H1 (cell line): ENCODE data around the gene RNF145. TPM values are rescaled to one million over a fixed set of nuclear protein-coding genes. Genes with fewer than 3 reads are reported as not detected.

ENCODE experiments used
- CTCF ChIA-PET: fragments of 300-600 bp; sonication (Branson Sonifier 250); formaldehyde crosslinking; loops from one replicate; lab custom pipeline; 2021; ENCODE audit not compliant: partially characterized antibody; lab: Charles Lee
- POLR2A ChIA-PET: fragments of 300-600 bp; sonication (Branson Sonifier 250); formaldehyde crosslinking; loops from one replicate; lab custom pipeline; 2021; ENCODE audit warnings: inconsistent platforms; ENCODE audit not compliant: partially characterized antibody; lab: Charles Lee
- DNase-seq, 2 experiments: peaks; one replicate each; pipeline versions ENCODE4 v3.0.0 to v3.0.0-alpha.2; 2010 to 2022; ENCODE audit warnings: low spot score in 2 of 2, low read depth in 1 of 2, mixed read lengths in 1 of 2
- FAIRE-seq: peaks from 2 replicates; lab custom pipeline; 2011; peaks lifted over from hg19 to GRCh38; lab: Jason Lieb, UNC
- H2AFZ ChIP-seq: 2 replicates; pipeline ENCODE4 v1.8.1; 2012; ENCODE audit warnings: low read length, inconsistent platforms
- H2AK5ac ChIP-seq: 2 replicates; pipeline ENCODE4 v1.6.1; 2013; ENCODE audit warnings: low read depth, low read length
- H2BK120ac ChIP-seq: replicated peaks from 2 replicates; pipeline ENCODE3; 2013; ENCODE audit warnings: low read depth, low read length, inconsistent platforms
- H2BK12ac ChIP-seq: 2 replicates; pipeline ENCODE4 v1.6.1; 2013; ENCODE audit warnings: low read depth, low read length
- H2BK15ac ChIP-seq: 2 replicates; pipeline ENCODE4 v1.6.1; 2013; ENCODE audit warnings: low read length
- H2BK20ac ChIP-seq: 2 replicates; pipeline ENCODE4 v1.6.1; 2013; ENCODE audit warnings: low read length
- H2BK5ac ChIP-seq: 2 replicates; pipeline ENCODE4 v1.6.1; 2013; ENCODE audit warnings: low read depth, low read length
- H3K14ac ChIP-seq: 2 replicates; pipeline ENCODE4 v1.6.1; 2013; ENCODE audit warnings: inconsistent platforms; ENCODE audit not compliant: insufficient read length
- H3K18ac ChIP-seq: 2 replicates; pipeline ENCODE4 v1.6.1; 2013; ENCODE audit warnings: low read length; ENCODE audit errors: extremely low read depth
- H3K23ac ChIP-seq: 2 replicates; pipeline ENCODE4 v1.6.1; 2013; ENCODE audit warnings: inconsistent platforms; ENCODE audit not compliant: insufficient read length
- H3K23me2 ChIP-seq: 2 replicates; pipeline ENCODE4 v1.6.1; 2013; ENCODE audit warnings: low read depth, low read length
- H3K27ac ChIP-seq: 2 replicates; pipeline ENCODE4 v1.6.1; 2011; ENCODE audit warnings: low read depth, low read length, inconsistent platforms
- H3K27me3 ChIP-seq, 4 experiments: replicated peaks in 1 of 4; 1 replicate in 1 of 4; 2 replicates in 3 of 4; pipeline versions ENCODE4 v1.6.1 to v1.8.1; 2011 to 2013; ENCODE audit warnings: low read length in 3 of 4, mild to moderate bottlenecking in 3 of 4, inconsistent platforms in 2 of 4, mixed read lengths in 2 of 4, moderate library complexity in 1 of 4; ENCODE audit not compliant: control insufficient read depth in 3 of 4, insufficient read depth in 3 of 4; ENCODE audit errors: extremely low read depth in 1 of 4
- H3K36me3 ChIP-seq, 4 experiments: 2 replicates each; pipeline versions ENCODE4 v1.6.1 to v1.8.1; 2011 to 2013; ENCODE audit warnings: mild to moderate bottlenecking in 4 of 4, low read length in 3 of 4, moderate library complexity in 2 of 4, control low read depth in 1 of 4, inconsistent platforms in 1 of 4; ENCODE audit not compliant: insufficient read depth in 4 of 4, control insufficient read depth in 2 of 4
- H3K4ac ChIP-seq: replicated peaks from 2 replicates; pipeline ENCODE3; 2013; ENCODE audit warnings: low read length, low read depth, mixed read lengths, inconsistent platforms; ENCODE audit not compliant: insufficient read length
- H3K4me1 ChIP-seq, 4 experiments: replicated peaks in 1 of 4; 1 replicate in 1 of 4; 2 replicates in 3 of 4; pipeline versions ENCODE4 v1.6.1 to v1.8.1; 2011 to 2013; ENCODE audit warnings: low read length in 3 of 4, inconsistent platforms in 2 of 4, mixed read lengths in 1 of 4; ENCODE audit not compliant: insufficient read depth in 4 of 4, control insufficient read depth in 3 of 4
- H3K4me2 ChIP-seq, 2 experiments: 2 replicates each; pipeline versions ENCODE4 v1.6.1 to v1.8.1; 2011 to 2013; ENCODE audit warnings: low read depth in 2 of 2, low read length in 2 of 2, control low read depth in 1 of 2, inconsistent platforms in 1 of 2, mild to moderate bottlenecking in 1 of 2; ENCODE audit not compliant: insufficient read depth in 1 of 2
- H3K4me3 ChIP-seq, 4 experiments: fragments of 200-600, 300-600 bp in 1 of 4; sonication (generic), shearing (Covaris generic), sonication (Bioruptor Twin) in 1 of 4; 2 replicates each; pipeline versions ENCODE4 v1.5.1 to v1.8.1; 2011 to 2016; ENCODE audit warnings: low read length in 4 of 4, low read depth in 3 of 4, control low read depth in 2 of 4, inconsistent platforms in 2 of 4, mild to moderate bottlenecking in 2 of 4, mixed read lengths in 1 of 4, moderate library complexity in 1 of 4; ENCODE audit not compliant: insufficient read depth in 2 of 4; ENCODE audit errors: extremely low read depth in 1 of 4
- H3K56ac ChIP-seq: replicated peaks from 2 replicates; pipeline ENCODE3; 2013; ENCODE audit warnings: low read depth, mild to moderate bottlenecking, mixed read lengths, low read length, inconsistent platforms; ENCODE audit not compliant: insufficient read length
- H3K79me1 ChIP-seq: 2 replicates; pipeline ENCODE4 v1.6.1; 2013; ENCODE audit warnings: low read depth, low read length, control low read depth
- H3K79me2 ChIP-seq, 2 experiments: 2 replicates each; pipeline versions ENCODE4 v1.6.1 to v1.8.1; 2012 to 2013; ENCODE audit warnings: low read length in 2 of 2, mild to moderate bottlenecking in 2 of 2, inconsistent platforms in 1 of 2; ENCODE audit not compliant: insufficient read depth in 2 of 2, control insufficient read depth in 1 of 2
- H3K9ac ChIP-seq, 4 experiments: replicated peaks in 1 of 4; 1 replicate in 1 of 4; 2 replicates in 3 of 4; pipeline versions ENCODE4 v1.6.1 to v1.8.1; 2011 to 2013; ENCODE audit warnings: low read depth in 3 of 4, low read length in 3 of 4, control low read depth in 2 of 4, mild to moderate bottlenecking in 2 of 4, moderate library complexity in 2 of 4, inconsistent platforms in 1 of 4; ENCODE audit errors: extremely low read depth in 1 of 4
- H3K9me3 ChIP-seq, 2 experiments: 2 replicates each; pipeline versions ENCODE4 v1.6.1 to v1.8.1; 2012 to 2013; ENCODE audit warnings: mild to moderate bottlenecking in 2 of 2, moderate library complexity in 2 of 2, control low read depth in 1 of 2, inconsistent platforms in 1 of 2, low read depth in 1 of 2, low read length in 1 of 2, mixed read lengths in 1 of 2; ENCODE audit not compliant: insufficient read depth in 2 of 2
- H4K20me1 ChIP-seq, 2 experiments: replicated peaks in 1 of 2; 2 replicates each; pipeline versions ENCODE3 to v1.8.1; 2011 to 2013; ENCODE audit warnings: inconsistent platforms in 2 of 2, low read length in 2 of 2, mild to moderate bottlenecking in 1 of 2; ENCODE audit not compliant: insufficient read depth in 2 of 2, control insufficient read depth in 1 of 2
- H4K5ac ChIP-seq: 2 replicates; pipeline ENCODE4 v1.6.1; 2013; ENCODE audit warnings: low read length, low read depth, mixed read lengths, inconsistent platforms; ENCODE audit not compliant: insufficient read length
- H4K8ac ChIP-seq: 2 replicates; pipeline ENCODE4 v1.8.0; 2013; ENCODE audit warnings: mild to moderate bottlenecking, moderate library complexity, low read length, inconsistent platforms; ENCODE audit not compliant: insufficient read depth; ENCODE audit errors: extremely low read depth
- H4K91ac ChIP-seq: replicated peaks from 2 replicates; pipeline ENCODE3; 2013; ENCODE audit warnings: low read length, mixed read lengths, inconsistent platforms; ENCODE audit not compliant: insufficient read length
- ASH2L ChIP-seq: fragments of 200-600, 300-600 bp; sonication (generic); IDR thresholded peaks from one replicate; pipeline ENCODE4 v1.7.1; 2017; ENCODE audit warnings: low read length
- CHD1 ChIP-seq: IDR thresholded peaks from 2 replicates; pipeline ENCODE4 v1.6.1; 2012; ENCODE audit warnings: low read depth, low read length, improper control_type of control experiment
- EGR1 ChIP-seq: IDR thresholded peaks from 2 replicates; pipeline ENCODE4 v1.6.1; 2011; ENCODE audit warnings: low read depth, low read length, borderline replicate concordance
- EP300 ChIP-seq, 2 experiments: IDR thresholded peaks; 1 replicate in 1 of 2; 2 replicates in 1 of 2; pipeline ENCODE4 v1.6.1; 2011 to 2012; ENCODE audit warnings: low read depth in 2 of 2, low read length in 2 of 2, mild to moderate bottlenecking in 2 of 2, borderline replicate concordance in 1 of 2, inconsistent platforms in 1 of 2, moderate library complexity in 1 of 2
- EZH2 ChIP-seq: fragments of 200-600 bp; sonication (generic); IDR thresholded peaks from 2 replicates; pipeline ENCODE4 v1.7.1; 2012; ENCODE audit warnings: low read depth, mild to moderate bottlenecking, moderate library complexity, low read length, inconsistent platforms; ENCODE audit not compliant: severe bottlenecking
- JUN ChIP-seq: IDR thresholded peaks from 2 replicates; pipeline ENCODE4 v1.6.1; 2011; ENCODE audit warnings: low read depth, mild to moderate bottlenecking, improper control_type of control experiment, low read length
- YY1 ChIP-seq: IDR thresholded peaks from 2 replicates; pipeline ENCODE4 v1.6.1; 2011; ENCODE audit warnings: low read depth, mild to moderate bottlenecking, low read length
- WGBS, 2 experiments: shearing (Covaris generic) in 1 of 2; methylation state at CpG; one replicate each; pipeline versions ENCODE4 v1.1.6 to v1.1.7; 2013 to 2015; ENCODE audit warnings: low lambda C conversion rate in 2 of 2, mixed read lengths in 2 of 2, inconsistent platforms in 1 of 2, low coverage in 1 of 2, missing lambda C conversion rate in 1 of 2; ENCODE audit not compliant: insufficient replicate concordance in 2 of 2, insufficient coverage in 1 of 2, insufficient read length in 1 of 2; ENCODE audit errors: extremely low coverage in 1 of 2, missing lambda C conversion rate in 1 of 2; 5-methylcytosine and 5-hydroxymethylcytosine counted together
- polyA plus RNA-seq, 7 experiments: library from polyadenylated mRNA; depleted of rRNA in 3 of 7; stranded (reverse) in 5 of 7; unstranded in 2 of 7; fragments of >200 nt in 5 of 7; fragments of 200-250 nt in 2 of 7; gene quantifications; 1 replicate in 5 of 7; 2 replicates in 1 of 7; 4 replicates in 1 of 7; pipeline versions ENCODE4 v1.2.1 to v1.2.3, GENCODE V29; 2011 to 2013; ENCODE audit warnings: missing spikeins in 2 of 7, mixed read lengths in 2 of 7
- total RNA-seq: library from RNA; stranded (reverse); fragmentation: NEBNext Ultra II Directional; extraction: Animal tissue kit (Norgen Biotek cat#: 25700); gene quantifications from 2 replicates; pipeline ENCODE4 v1.2.1, GENCODE V29; 2021

The RNF145 gene
- total and polyA plus RNA-seq, 2 of the 8 experiments (the other 6 are each of a cell fraction or from before 2014, with no cell fraction given), result 34.2 to 72.5 TPM

GRCh38 chr5:159202151-159202550, 7.2 kb downstream of the RNF145 start:
- CTCF ChIA-PET, result no interaction called here
- FAIRE-seq, result no peak

More at GRCh38 chr5:159202151-159202550, 7.2 kb downstream of the RNF145 start:
- H3K79me1 ChIP-seq, result 0 out of 2 replicates have a peak, but pooled peaks cover 2% of the 10 kb centered on the region
- H3K27me3 ChIP-seq, result no peaks in the 10 kb centered on the region
- H4K5ac ChIP-seq, result no peak overlapping the region
- H3K27ac ChIP-seq, result no peak overlapping the region
- no peak overlapping the region for H4K91ac ChIP-seq
- POLR2A ChIA-PET, result no interaction called here
- H2AK5ac ChIP-seq, result no peak overlapping the region
- H3K23ac ChIP-seq, result no peak overlapping the region
- H3K23me2 ChIP-seq, result no peaks in the 10 kb centered on the region; the same call in 1 of the 2 replicates
- H3K9me3 ChIP-seq, result no peaks in the 10 kb centered on the region
- H3K36me3 ChIP-seq, result peaks cover 0 to under 1% (median 0%) of the 10 kb centered on the region in 4 experiments; a peak in 2 of 8 replicates
- no peak for DNase-seq
- H2AFZ ChIP-seq, result no peak overlapping the region
- WGBS, 2 experiments, result 82% methylated on average over 4 of the region's 4 CpGs; no CpG with 5 or more reads in 1 of the 2 experiments
- H3K56ac ChIP-seq, result no peak overlapping the region
- peaks cover 2 to 5% of the 10 kb centered on the region in 2 experiments for H4K20me1 ChIP-seq
- no peak overlapping the region for H3K18ac ChIP-seq
- no peak overlapping the region for H3K4me2 ChIP-seq
- no peak overlapping the region for H2BK12ac ChIP-seq
- H2BK20ac ChIP-seq, result no peak overlapping the region
- peaks cover 0 to 3% (median 1%) of the 10 kb centered on the region in 4 experiments; a peak in 3 of 7 replicates for H3K4me1 ChIP-seq
- no peak overlapping the region for H3K9ac ChIP-seq
- H3K4ac ChIP-seq, result no peak overlapping the region
- no peak overlapping the region for H2BK120ac ChIP-seq
- TF ChIP-seq EGR1, result no peak
- TF ChIP-seq JUN, result no peak
- no peak for TF ChIP-seq YY1
- no peak for TF ChIP-seq EZH2
- TF ChIP-seq CHD1, result no peak
- TF ChIP-seq ASH2L, result no peak
- no peak for TF ChIP-seq EP300 (IDR thresholded peaks at IDR 0.05; ENCODE audit: borderline replicate concordance in 1 of 2, low read depth in 2 of 2, low read length in 2 of 2)
- no peak overlapping the region for H4K8ac ChIP-seq
- H2BK5ac ChIP-seq, result no peak overlapping the region
- H3K14ac ChIP-seq, result no peak overlapping the region
- no peak overlapping the region for H3K4me3 ChIP-seq
- H2BK15ac ChIP-seq, result no peak overlapping the region
- peaks cover 4 to 83% of the 10 kb centered on the region in 2 experiments; a peak in 3 of 4 replicates for H3K79me2 ChIP-seq
